ENCODE data around the gene SETBP1. TPM values are rescaled to one million over a fixed set of nuclear protein-coding genes. Genes with fewer than 3 reads are reported as not detected.
A peak's percentile ranks its signal among the peaks of the same experiment; 100 is the strongest.

Gene SETBP1
- total RNA-seq: 10 to 100 TPM; 26.4 to 27.5 TPM
- polyA plus RNA-seq (ENCODE audit: insufficient read length in 6 of 6): 10 to 100 TPM; 19.7 to 22.2 (median 21.4) TPM
- long read RNA-seq, donor 1: 0 reads
- long read RNA-seq, donor 2, partial matches to known transcripts: 0 of 1 reads
- long read RNA-seq, donor 2, other reads (novel, unspliced or antisense): 0 of 1 reads
- long read RNA-seq, donor 3: 0 reads
- long read RNA-seq, donor 4, partial matches to known transcripts: 1 of 3 reads
- long read RNA-seq, donor 4, other reads (novel, unspliced or antisense): 2 of 3 reads
- long read RNA-seq, donor 5: 0 reads
- long read RNA-seq, donor 6: 0 reads
- long read RNA-seq, donor 7: 0 reads
- long read RNA-seq, donor 8, partial matches to known transcripts: 10 of 10 reads
- long read RNA-seq, donor 8, other reads (novel, unspliced or antisense): 0 of 10 reads
- long read RNA-seq, donor 9: 0 reads
- long read RNA-seq, donor 10: 0 reads
- long read RNA-seq, donor 11: 0 reads
- long read RNA-seq, donor 12: 0 reads

GRCh38 chr18:44680273-44681075 is at the start of gene SETBP1:
Gene SETBP1 (plus strand): TSS chr18:44680888. CDS start chr18:44701347, 20,459 bp downstream.
- no peak for TF ChIP-seq CTCF (IDR thresholded peaks at IDR 0.05)
- peak within 1 kb of the TSS; percentile 62 to 65 for H3K4me3 ChIP-seq
- intact Hi-C loops (cut with DNase I): no loop called here
- H3K27me3 ChIP-seq: peaks cover 0 to 72% of the 10 kb centered on the region in 2 donors
- peaks cover 3 to 22% of the 10 kb centered on the region in 2 donors for H3K4me1 ChIP-seq
- DNase-seq: peak; percentile 66 to 86 (median 74)
- peak; percentile 39 for ATAC-seq
- H3K36me3 ChIP-seq: no peaks in the 10 kb centered on the region
- no peaks in the 10 kb centered on the region for H3K9me3 ChIP-seq
- H3K27ac ChIP-seq: peak within 1 kb of the TSS; percentile 79 to 94

GRCh38 chr18:44632469-44633145 is 48.1 kb upstream of the SETBP1 start:
- DNase-seq: no peak
- Histone ChIP-seq H3K27me3 (no peaks in the 10 kb centered on the region), H3K9me3 (no peaks in the 10 kb centered on the region), H3K36me3 (no peaks in the 10 kb centered on the region), H3K4me3 (no peak overlapping the region), H3K27ac (no peak overlapping the region), H3K4me1 (no peaks in the 10 kb centered on the region)
- intact Hi-C loops (cut with DNase I): no loop called here
- no peak for ATAC-seq
- no peak for TF ChIP-seq CTCF (IDR thresholded peaks at IDR 0.05)

GRCh38 chr18:44635546-44635945 is 45.1 kb upstream of the SETBP1 start:
- TF ChIP-seq CTCF (IDR thresholded peaks at IDR 0.05): no peak
- no peaks in the 10 kb centered on the region for H3K36me3 ChIP-seq
- H3K27me3 ChIP-seq: no peaks in the 10 kb centered on the region
- DNase-seq: no peak
- no peaks in the 10 kb centered on the region for H3K4me1 ChIP-seq
- H3K27ac ChIP-seq: no peak overlapping the region
- no peak overlapping the region for H3K4me3 ChIP-seq
- ATAC-seq: no peak
- intact Hi-C loops (cut with DNase I): no loop called here
- no peaks in the 10 kb centered on the region for H3K9me3 ChIP-seq

GRCh38 chr18:44636241-44636640 is 44.4 kb upstream of the SETBP1 start:
- no peak overlapping the region for H3K27ac ChIP-seq
- no peak for ATAC-seq
- TF ChIP-seq CTCF (IDR thresholded peaks at IDR 0.05): no peak
- H3K4me1 ChIP-seq: no peaks in the 10 kb centered on the region
- H3K27me3 ChIP-seq: no peaks in the 10 kb centered on the region
- no peak for DNase-seq
- H3K9me3 ChIP-seq: no peaks in the 10 kb centered on the region
- no peak overlapping the region for H3K4me3 ChIP-seq
- no peaks in the 10 kb centered on the region for H3K36me3 ChIP-seq
- intact Hi-C loops (cut with DNase I): no loop called here

All from left lung (tissue), 14 donors.